Cardiac muscle cell (in vitro differentiated cells and primary cell): Measurements from ENCODE around the gene TARS2. TPM values are rescaled to one million over a fixed set of nuclear protein-coding genes. Genes with fewer than 3 reads are reported as not detected.

ENCODE experiments used
- DNase-seq, 2 donors: peaks; one replicate each; pipeline versions ENCODE4 v3.0.0 to v3.0.0-alpha.2; 2010 to 2017; ENCODE audit warnings: low read depth in 1 of 2, low spot score in 1 of 2
- H3K27ac ChIP-seq: fragments of 200-600 bp; sonication (generic); 2 replicates; pipeline ENCODE4 v1.5.1; 2016
- H3K27me3 ChIP-seq: fragments of 200-600 bp; sonication (generic); 2 replicates; pipeline ENCODE4 v1.6.0; 2016; ENCODE audit warnings: control low read depth
- H3K36me3 ChIP-seq: fragments of 200-600 bp; sonication (generic); 2 replicates; pipeline ENCODE4 v1.5.1; 2016; ENCODE audit warnings: control low read depth
- H3K4me1 ChIP-seq: fragments of 200-600 bp; sonication (generic); 2 replicates; pipeline ENCODE4 v1.8.1; 2017; ENCODE audit warnings: low read depth, mild to moderate bottlenecking, mixed run types
- H3K4me3 ChIP-seq: fragments of 200-600 bp; sonication (generic); 2 replicates; pipeline ENCODE4 v1.5.1; 2016; ENCODE audit warnings: mild to moderate bottlenecking
- H3K9me3 ChIP-seq: fragments of 200-600 bp; sonication (generic); 2 replicates; pipeline ENCODE4 v1.5.1; 2017; ENCODE audit warnings: low read depth, mild to moderate bottlenecking, control low read depth
- polyA plus RNA-seq: library from polyadenylated mRNA; unstranded; fragments of >200 nt; fragmentation: Nextera tagmentation; extraction: Ambion mirVana; gene quantifications from 2 replicates; pipeline ENCODE4 v1.2.1, GENCODE V29; 2016
- total RNA-seq: library from RNA; depleted of rRNA; stranded (reverse); fragments of >200 nt; gene quantifications from 2 replicates; pipeline ENCODE4 v1.2.3, GENCODE V29; 2016
- TF ChIP-seq, protein P1 (sequence below): IDR thresholded peaks from 2 replicates; pipeline ENCODE4 v1.5.1; 2012; ENCODE audit warnings: low read depth, mild to moderate bottlenecking, low read length

Gene TARS2
- total and polyA plus RNA-seq, 2 experiments from 2014 or later = 35.7 to 46.8 TPM

DNA sequence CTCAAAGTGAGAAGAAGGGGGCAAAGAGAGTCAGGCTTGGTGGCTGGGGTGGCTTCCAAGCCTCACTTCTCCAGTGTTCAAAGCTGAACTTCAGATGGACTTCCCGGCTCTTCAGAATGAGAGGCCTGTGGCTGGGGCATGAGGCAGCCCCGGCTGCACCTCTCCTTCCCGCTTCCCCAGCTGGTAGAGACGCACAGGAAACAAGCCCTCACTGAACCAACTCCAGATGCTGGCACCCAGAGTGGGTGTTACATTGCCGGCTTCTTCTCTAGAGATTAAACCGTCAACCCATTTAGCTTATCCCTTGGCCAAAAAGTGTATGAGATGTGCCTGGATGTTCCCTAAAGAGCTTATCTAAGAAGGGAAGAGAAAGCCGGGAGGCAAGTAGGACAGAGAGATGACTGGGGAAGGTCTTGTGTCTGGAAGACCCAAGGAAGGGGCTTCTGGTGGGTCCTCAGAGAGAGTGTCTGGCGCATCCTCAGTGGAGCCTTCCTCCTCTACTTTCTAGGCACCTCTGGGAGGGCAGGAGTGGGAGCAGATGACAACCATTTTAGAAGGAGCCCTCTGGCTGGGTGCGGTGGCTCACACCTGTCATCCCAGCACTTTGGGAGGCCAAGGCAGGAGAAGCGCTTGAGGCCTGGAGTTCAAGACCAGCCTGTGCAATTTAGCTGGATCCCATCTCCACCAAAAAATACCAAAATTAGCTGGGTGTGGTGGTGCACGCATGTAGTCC, 64.0 kb downstream of the TARS2 start:
- Histone ChIP-seq H3K9me3 (no peaks in the 10 kb centered on the region), H3K27me3 (no peaks in the 10 kb centered on the region), H3K27ac (peak overlapping the region; percentile 73), H3K36me3 (no peaks in the 10 kb centered on the region), H3K4me1 (peaks cover 9% of the 10 kb centered on the region), H3K4me3 (no peak overlapping the region)
- no peak for DNase-seq
- TF ChIP-seq, protein P1, sequence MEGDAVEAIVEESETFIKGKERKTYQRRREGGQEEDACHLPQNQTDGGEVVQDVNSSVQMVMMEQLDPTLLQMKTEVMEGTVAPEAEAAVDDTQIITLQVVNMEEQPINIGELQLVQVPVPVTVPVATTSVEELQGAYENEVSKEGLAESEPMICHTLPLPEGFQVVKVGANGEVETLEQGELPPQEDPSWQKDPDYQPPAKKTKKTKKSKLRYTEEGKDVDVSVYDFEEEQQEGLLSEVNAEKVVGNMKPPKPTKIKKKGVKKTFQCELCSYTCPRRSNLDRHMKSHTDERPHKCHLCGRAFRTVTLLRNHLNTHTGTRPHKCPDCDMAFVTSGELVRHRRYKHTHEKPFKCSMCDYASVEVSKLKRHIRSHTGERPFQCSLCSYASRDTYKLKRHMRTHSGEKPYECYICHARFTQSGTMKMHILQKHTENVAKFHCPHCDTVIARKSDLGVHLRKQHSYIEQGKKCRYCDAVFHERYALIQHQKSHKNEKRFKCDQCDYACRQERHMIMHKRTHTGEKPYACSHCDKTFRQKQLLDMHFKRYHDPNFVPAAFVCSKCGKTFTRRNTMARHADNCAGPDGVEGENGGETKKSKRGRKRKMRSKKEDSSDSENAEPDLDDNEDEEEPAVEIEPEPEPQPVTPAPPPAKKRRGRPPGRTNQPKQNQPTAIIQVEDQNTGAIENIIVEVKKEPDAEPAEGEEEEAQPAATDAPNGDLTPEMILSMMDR = no peak

DNA sequence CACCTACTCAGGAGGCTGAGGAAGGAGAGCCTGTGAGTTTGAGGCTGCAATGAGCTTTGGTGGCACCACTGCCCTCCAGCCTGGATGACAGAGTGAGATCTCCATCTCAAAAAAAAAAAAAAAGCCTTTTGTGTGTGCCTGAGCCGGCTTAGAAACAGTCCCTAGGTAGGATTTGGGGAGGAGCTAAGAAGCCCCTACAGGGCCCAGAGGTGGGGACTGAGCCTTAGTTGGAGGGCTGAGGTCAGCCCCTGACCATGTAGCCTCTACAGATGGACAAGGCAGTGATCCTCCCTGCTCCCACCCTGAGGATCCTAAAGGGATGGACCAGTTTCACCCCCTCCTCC, 64.5 kb downstream of the TARS2 start:
- TF ChIP-seq, protein P1 = no peak
- no peaks in the 10 kb centered on the region for H3K36me3 ChIP-seq
- DNase-seq = no peak
- H3K4me3 ChIP-seq = no peak overlapping the region
- peaks cover 9% of the 10 kb centered on the region for H3K4me1 ChIP-seq
- H3K27me3 ChIP-seq = no peaks in the 10 kb centered on the region
- H3K9me3 ChIP-seq = no peaks in the 10 kb centered on the region
- H3K27ac ChIP-seq = peak overlapping the region; percentile 81

- peaks cover 9% of the 10 kb centered on the region for H3K4me1 ChIP-seq
- peak overlapping the region; percentile 81 for H3K27ac ChIP-seq
- peak; percentile 51 to 98 for DNase-seq
- no peaks in the 10 kb centered on the region for H3K36me3 ChIP-seq
- TF ChIP-seq, protein P1 = peak; percentile 15
- no peak overlapping the region for H3K4me3 ChIP-seq
- no peaks in the 10 kb centered on the region for H3K9me3 ChIP-seq
- no peaks in the 10 kb centered on the region for H3K27me3 ChIP-seq
These were observed 65.1 kb downstream of the TARS2 start for GRCh38 chr1:150552128-150552910.

DNA sequence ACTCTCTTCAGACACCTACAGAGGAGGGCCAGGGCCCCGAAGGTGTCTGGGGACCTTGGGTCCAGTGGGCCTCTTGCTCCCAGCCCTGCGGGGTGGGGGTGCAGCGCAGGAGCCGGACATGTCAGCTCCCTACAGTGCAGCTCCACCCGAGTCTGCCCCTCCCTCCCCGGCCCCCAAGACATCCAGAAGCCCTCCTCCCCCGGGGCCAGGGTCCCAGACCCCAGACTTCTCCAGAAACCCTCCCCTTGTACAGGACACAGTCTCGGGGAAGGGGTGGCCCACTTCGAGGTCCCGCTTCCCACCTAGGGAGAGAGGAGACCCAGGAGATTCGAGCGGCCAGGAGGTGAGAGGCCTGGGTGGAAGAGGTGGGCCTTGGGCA, 65.7 kb downstream of the TARS2 start:
- Histone ChIP-seq H3K27ac (peak overlapping the region; percentile 81), H3K9me3 (no peaks in the 10 kb centered on the region)
- no peak for DNase-seq

GRCh38 chr1:150553392-150554085, 66.3 kb downstream of the TARS2 start:
- Histone ChIP-seq H3K36me3 (no peaks in the 10 kb centered on the region), H3K27ac (peak overlapping the region; percentile 81), H3K9me3 (no peaks in the 10 kb centered on the region), H3K4me1 (peaks cover 9% of the 10 kb centered on the region), H3K4me3 (no peak overlapping the region), H3K27me3 (no peaks in the 10 kb centered on the region)
- no peak for DNase-seq
- TF ChIP-seq, protein P1 = no peak

More for the DNA sequence above, 65.7 kb downstream of the TARS2 start:
- no peaks in the 10 kb centered on the region for H3K27me3 ChIP-seq
- peaks cover 9% of the 10 kb centered on the region for H3K4me1 ChIP-seq
- TF ChIP-seq, protein P1 = peak; percentile 0
- H3K36me3 ChIP-seq = no peaks in the 10 kb centered on the region
- H3K4me3 ChIP-seq = no peak overlapping the region
